ENCODE data around the gene LDLR.
A peak's percentile ranks its signal among the peaks of the same experiment; 100 is the strongest.

Gene LDLR

DNA sequence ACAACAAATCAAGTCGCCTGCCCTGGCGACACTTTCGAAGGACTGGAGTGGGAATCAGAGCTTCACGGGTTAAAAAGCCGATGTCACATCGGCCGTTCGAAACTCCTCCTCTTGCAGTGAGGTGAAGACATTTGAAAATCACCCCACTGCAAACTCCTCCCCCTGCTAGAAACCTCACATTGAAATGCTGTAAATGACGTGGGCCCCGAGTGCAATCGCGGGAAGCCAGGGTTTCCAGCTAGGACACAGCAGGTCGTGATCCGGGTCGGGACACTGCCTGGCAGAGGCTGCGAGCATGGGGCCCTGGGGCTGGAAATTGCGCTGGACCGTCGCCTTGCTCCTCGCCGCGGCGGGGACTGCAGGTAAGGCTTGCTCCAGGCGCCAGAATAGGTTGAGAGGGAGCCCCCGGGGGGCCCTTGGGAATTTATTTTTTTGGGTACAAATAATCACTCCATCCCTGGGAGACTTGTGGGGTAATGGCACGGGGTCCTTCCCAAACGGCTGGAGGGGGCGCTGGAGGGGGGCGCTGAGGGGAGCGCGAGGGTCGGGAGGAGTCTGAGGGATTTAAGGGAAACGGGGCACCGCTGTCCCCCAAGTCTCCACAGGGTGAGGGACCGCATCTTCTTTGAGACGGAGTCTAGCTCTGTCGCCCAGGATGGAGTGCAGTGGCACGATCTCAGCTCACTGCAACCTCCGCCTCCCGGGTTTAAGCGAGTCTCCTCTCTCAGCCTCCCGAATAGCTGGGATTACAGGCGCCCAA is at the start of gene LDLR:
TSS of gene LDLR (plus strand) at position 210 of the 760 bp plus-strand sequence. CDS start at position 296, 86 bp downstream.
- DNase-seq (ENCODE audit: low spot score): peak; percentile 88

DNA sequence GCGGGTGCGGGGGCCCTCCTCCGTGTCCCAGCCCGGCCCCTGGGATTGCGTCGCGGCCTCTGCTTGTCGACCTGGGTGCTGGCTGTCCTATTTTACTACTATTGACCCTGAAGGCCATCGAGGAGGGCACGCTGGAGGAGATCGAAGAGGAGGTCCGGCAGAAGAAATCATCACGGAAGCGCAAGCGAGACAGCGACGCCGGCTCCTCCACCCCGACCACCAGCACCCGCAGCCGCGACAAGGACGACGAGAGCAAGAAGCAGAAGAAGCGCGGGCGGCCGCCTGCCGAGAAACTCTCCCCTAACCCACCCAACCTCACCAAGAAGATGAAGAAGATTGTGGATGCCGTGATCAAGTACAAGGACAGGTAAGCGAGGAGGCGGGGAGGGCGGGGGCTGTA is 48.1 kb upstream of the LDLR start:
- no peak for DNase-seq (ENCODE audit: low spot score)

DNA sequence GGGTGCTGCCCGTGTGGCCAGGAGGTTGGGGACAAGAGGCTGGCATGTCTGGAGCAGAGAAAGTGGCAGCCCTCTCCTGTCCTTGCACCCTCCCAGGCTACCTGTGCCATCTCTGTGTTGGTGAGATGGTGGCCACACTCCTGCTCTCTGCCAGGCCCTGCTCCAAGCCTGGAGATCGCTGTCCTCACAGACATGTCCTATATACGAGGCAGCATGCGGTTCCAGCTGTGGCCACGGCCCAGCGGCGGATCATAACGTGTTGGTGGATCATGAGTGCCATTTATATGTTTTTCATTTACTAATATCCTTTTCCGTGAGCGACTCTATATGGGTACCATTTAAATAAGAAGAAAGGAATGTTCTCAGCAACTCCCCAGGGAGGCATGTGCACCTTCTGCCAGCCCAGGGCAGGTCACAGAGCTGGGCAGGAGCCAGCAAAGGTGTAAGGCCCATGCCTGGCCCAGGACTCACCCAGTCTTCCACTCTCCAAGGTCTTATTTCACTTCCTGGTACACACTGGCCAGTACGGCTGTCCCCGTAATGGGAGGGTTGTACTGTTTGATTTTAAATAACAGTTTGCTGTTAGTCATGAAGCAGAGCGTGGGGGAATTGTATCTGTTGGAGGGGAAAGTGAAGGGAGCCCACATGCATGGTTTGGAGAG is 47.2 kb upstream of the LDLR start:
- DNase-seq (ENCODE audit: low spot score): no peak

DNA sequence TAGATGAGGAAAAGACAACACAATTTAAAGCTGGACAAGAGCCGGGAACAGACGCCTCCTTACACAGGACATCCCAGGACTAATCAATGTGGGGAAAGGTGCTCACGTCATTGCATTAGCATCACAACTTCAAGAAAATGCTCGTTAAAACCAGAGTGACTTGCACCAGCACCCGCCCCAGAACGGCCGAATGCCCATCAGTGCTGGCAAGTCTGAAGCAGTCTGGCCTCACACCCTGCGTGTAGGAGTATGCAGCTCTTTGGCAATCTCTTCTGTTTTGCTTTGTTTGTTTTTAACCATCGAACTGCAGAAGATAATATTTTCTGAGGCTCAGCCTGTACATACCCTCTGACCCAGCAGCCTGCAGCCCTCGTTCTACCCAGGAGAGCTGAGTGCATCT is 44.8 kb upstream of the LDLR start:
- DNase-seq (ENCODE audit: low spot score): no peak

DNA sequence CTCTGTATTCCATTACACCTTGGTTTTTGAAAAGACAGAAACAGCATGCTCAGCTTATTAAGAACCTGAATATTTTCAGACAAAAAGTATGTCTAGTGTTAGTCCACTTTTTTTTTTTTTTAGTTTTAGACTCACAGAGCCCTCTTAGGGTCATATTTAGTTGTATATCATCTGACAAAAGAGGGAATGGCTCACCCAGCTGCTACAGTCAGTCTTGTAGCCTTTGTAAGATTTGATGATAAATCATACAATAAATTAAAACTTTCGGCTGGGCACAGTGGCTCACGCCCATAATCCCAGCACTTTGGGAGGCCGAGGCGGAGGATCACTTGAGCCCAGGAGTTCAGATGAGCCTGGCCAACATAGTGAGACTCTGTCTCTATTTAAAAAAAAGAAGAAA is 43.7 kb upstream of the LDLR start:
- no peak for DNase-seq (ENCODE audit: low spot score)

DNA sequence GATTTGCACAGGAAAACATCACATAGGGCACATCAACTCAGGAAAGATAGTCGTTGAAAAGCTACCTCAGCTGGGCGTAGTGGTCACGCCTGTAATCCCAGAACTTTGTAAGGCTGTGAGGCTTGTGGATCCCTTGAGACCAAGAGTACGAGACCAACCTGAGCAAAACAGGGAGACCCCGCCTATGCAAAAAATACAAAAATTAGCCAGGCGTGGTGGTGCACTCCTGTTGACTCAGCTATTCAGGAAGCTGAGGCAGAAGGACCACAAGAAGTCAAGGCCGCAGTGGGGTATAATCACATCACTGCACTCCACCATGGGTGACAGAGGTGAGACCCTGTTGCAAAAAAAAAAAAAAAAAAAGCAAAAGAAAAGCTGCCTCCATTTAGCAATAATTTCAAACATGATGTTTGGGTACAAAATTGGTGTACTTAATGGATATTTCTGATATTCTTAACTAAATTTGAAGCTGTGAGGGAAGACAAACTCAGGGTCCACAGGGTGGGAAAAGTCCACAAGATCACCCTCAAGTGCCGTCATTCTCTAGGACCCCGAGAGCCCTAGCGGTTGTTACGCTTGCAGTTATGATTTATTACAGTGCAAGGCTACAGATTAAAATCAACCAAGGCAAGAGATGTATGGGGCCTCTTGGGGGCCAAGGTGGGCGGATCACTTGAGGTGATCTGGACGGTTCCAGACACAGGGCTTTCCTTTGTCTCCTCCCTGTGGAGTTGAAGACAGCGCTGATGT is 42.5 kb upstream of the LDLR start:
- no peak for DNase-seq (ENCODE audit: low spot score)

DNA sequence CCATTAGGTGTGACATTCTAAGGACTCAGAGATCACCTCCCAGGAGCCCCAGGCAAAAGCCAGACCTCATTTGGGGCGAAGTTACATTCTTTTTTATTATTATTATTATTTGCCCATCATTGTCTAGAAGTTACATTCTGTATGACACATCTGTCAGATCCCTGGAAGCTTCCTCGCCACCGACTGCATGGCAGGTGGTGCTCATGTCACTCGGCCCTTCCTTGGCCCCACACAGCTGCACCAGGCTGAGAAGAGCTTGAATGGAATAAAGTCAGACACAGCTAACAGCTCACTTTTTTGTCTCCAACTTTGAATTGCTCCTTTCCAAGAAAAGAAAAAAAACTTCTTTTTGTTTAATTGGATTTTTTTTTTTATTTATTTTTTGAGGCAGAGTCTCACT is 41.4 kb upstream of the LDLR start:
- no peak for DNase-seq (ENCODE audit: low spot score)

DNA sequence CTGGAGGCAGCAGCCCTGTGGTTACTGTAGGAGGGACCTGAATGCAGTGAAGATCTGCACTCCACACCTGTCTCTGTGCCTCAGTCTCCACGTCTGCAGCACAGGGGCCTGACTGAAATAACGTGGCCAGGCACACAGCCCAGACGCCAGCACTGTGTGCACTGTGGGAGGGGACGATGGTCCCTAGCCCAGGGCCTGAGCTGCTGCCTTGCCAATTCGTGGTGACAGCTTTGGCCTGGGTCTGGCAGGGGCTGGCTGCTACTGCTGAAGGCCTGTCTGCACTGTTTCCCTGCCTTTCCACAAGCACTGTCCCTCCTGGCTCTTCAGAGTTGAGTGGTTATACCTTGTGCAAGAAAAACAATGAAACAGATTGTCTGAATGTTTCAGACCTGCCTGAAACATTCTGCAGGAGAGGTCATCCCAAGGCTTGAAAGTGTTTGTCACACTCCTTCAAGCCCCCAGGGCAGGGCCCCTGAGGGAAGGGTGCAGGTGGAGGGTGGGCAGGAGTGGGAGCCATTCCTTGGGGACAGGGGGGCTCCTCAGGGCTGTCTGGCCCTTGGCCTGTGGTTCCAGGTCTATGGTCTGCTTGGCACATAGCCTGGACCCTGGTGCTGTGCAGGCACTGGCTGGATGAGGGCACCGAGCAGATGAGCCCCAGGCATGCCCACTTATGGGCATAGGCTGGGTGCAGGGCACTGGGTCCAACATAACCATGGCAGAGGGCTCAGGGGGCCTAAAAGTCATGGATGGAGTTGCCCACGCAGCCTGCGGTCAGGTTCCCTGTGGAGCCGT is 38.7 kb upstream of the LDLR start:
- no peak for DNase-seq (ENCODE audit: low spot score)

DNA sequence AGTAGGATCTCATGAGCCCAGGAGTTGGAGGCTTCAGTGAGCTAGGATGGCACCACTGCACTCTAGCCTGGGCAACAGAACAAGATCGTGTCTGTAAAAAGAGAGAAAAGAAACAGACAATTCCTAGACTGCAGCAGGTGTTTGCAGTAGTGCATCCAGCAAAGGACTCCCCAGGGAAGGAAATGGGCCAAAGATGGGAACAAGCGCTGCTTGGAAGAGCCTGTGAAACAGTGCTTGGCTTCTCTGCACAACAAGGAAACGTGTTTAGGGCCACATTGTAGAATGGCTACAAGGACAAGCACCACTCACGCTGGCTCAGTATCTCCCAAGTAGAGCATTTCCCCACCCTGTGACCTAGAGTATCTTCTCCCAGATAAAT is 35.5 kb upstream of the LDLR start:
- DNase-seq (ENCODE audit: low spot score): no peak

DNA sequence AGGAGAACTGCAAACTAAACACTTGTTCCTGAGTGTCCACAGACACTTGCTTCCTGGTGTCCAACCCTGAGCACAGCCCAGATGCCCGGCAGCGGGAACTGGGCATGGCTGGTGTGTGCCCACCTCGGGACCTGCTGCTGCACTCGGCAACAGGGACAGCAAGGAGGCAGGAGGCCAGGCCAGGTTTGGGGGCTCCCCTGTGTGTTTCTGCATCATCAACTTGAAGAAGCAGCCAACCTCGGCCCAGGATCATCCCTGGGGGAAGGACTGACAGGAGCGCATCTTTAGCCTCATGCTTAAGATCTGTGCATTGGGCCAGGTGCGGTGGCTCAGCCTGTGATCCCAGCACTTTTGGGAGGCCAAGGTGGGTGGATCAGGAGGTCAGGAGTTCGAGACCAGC is 35.1 kb upstream of the LDLR start:
- no peak for DNase-seq (ENCODE audit: low spot score)

DNA sequence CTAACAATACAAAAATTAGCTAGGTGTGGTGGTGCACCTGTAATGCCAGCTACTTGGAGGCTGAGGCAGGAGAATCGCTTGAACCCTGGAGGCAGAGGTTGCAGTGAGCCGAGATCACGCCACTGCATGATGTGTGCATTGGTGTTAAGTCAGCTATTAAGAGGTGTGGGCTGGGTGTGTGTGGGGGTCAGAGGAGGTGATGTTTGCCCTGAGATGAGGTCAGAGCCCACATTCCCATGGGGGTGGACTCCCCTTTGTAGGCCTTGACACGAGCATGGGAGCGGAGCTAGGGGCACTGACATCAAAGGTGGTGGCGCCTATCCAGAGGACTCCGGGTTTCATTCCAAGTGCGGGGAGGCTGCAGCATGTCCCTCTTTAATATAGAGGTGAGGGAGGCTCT is 34.6 kb upstream of the LDLR start:
- no peak for DNase-seq (ENCODE audit: low spot score)

DNA sequence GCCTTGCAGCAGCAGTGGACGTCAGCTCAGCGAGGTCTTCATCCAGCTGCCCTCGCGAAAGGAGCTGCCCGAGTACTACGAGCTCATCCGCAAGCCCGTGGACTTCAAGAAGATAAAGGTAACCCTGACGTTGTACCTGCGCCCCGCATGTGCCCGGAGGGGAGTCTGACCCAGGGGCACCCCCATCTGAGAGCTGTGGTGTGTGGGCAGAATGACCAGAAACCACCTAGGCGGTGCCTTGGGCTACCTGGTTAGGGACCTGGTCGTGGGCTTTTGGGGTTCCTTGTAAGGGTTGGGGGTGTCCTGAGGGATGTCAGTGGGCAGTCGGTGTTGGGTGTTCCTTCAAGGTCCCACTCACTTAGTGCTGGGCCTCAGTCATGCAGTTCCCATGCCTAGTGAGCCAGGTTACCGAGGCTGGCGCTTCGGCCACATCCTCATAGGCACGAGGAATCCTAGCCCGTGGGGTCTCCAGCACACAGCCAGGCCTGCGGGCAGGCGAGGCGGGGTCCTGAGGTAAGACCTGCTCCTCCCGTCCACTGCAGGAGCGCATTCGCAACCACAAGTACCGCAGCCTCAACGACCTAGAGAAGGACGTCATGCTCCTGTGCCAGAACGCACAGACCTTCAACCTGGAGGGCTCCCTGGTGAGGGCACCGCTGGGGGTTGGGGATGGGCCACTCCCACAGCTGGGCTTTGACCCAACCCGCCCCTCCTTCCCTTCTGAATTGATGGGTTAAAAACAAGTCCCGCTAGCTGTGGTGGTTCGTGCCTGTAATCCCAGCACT is 30.8 kb upstream of the LDLR start:
- no peak for DNase-seq (ENCODE audit: low spot score)

DNA sequence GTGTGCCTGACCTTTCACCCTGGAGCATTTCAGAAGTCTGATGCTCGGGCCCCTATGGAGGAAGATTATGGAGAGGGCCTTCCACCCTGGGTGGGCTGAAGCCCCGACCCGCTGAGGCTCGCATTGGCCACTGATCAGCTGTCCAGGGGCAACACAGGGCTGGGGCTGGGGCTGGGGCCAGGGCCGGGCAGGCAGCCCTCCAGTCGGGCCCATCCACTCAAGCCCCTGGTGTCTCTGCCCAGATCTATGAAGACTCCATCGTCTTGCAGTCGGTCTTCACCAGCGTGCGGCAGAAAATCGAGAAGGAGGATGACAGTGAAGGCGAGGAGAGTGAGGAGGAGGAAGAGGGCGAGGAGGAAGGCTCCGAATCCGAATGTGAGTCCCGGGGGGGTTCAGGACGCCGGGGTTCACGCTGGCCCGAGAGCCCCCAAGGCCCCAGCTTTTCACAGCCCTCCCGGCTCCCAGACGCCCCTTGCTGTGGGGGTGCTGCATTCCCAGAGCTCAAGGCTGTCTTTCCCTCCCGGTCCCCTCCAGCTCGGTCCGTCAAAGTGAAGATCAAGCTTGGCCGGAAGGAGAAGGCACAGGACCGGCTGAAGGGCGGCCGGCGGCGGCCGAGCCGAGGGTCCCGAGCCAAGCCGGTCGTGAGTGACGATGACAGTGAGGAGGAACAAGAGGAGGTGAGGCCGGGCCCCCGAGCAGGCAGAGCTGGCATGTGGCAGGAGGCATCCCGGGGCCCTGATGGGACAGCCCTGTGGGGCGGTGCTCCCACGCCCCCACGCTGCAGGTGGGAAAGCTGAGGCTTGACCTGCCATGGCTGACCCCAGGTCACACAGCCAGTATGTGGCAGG is 29.5 kb upstream of the LDLR start:
- no peak for DNase-seq (ENCODE audit: low spot score)

DNA sequence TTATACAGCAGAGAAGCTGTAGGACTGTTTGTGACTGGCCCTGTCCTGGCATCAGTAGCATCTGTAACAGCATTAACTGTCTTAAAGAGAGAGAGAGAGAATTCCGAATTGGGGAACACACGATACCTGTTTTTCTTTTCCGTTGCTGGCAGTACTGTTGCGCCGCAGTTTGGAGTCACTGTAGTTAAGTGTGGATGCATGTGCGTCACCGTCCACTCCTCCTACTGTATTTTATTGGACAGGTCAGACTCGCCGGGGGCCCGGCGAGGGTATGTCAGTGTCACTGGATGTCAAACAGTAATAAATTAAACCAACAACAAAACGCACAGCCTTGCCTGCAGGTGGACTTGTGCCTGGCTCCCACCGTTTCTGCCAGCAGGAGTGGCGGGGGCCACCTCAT is 27.3 kb upstream of the LDLR start:
- DNase-seq (ENCODE audit: low spot score): no peak

DNA sequence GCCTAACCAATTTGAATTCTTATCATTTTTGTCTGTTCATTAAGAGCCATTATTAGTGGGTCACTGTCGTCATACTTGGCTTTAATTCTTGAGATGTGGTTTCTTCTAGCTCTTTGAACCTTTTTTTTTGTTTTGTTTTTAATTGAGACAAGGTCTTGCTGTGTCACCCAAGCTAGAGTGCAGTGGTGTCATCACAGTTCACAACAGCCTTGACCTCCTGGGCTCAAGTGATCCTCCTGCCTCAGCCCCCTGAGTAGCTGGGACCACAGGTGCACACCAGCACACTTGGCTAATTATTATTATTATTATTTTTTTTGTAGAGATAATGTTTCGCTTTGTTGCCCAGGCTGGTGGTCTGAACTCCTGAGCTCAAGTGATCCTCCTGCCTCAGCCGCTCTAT is 25.8 kb upstream of the LDLR start:
- DNase-seq (ENCODE audit: low spot score): no peak

DNA sequence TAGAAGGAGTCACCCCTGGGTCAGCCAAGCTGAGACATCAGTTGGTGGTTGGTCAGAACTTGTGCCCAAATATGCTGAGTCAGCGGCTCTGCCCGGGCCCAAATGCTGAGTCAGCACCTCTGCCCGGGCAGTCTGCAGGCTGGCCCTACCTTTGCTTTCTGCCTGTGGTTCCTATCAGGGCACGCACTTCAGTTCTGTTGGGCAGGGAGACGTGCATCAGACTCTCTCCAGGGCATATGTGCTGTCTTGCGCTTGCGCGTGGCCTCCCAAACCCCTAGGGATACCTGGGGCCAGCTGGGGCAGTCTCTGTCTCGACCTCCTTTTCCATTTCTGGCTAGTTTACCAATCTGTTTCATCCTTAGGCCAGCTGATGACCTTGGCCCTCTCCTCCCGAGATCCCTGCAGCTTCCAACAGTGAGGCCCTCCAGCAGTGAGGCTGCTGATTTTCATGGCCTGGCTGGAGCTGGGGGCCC is 24.4 kb upstream of the LDLR start:
- DNase-seq (ENCODE audit: low spot score): no peak

DNA sequence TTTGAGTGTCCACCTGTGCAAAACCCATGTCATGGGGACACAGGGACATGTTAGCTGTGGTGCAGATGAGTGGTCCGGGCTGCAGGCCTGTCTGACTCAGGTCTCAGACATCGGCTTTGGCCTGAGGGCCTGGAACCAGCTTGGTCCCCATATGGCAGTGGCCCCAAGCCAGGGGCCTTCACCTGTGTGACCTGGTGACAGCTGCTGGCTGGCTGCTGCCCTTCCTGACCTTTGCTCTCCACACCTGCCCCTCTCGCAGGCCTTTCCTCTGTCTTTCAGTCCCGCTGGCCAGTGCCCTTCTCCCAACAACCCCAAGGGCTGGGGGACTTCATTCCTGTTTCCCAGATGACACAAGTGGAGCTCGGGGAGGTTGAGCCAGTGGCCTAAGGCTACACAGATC is 22.9 kb upstream of the LDLR start:
- no peak for DNase-seq (ENCODE audit: low spot score)

DNA sequence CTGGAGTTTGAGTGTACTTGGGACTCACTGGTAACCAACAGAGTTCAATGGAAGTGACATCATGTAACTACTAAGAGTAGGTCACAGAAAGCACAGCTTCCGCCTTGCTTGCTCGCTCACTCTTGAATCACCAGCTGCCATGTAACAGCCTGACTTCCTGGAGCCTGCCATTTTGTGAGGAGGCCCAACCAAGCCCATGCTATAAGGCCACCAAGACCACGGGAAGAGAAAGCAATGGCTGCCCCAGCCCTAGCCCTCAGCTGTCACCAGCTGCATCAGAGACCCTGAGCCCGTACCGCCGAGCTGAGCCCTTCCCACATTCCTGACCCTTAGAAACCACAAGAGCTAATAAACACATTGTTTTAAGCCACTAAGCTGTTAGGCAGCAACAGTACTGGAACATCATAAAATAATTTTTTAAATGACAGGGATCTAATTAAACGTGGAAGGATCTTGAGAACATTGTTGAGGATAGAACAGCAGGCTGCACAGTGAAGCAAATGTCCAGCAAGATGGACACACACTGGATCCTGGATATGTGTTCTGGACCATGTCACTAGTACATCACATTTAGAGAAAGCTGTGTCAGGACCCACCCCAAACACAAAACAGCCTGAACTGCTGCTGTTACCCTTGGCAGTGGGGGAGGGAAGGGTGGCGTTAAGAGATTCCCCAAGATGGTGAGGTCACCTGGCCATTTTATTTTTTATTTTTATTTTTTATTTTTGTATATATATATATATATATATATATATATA is 21.7 kb upstream of the LDLR start:
- no peak for DNase-seq (ENCODE audit: low spot score)

DNA sequence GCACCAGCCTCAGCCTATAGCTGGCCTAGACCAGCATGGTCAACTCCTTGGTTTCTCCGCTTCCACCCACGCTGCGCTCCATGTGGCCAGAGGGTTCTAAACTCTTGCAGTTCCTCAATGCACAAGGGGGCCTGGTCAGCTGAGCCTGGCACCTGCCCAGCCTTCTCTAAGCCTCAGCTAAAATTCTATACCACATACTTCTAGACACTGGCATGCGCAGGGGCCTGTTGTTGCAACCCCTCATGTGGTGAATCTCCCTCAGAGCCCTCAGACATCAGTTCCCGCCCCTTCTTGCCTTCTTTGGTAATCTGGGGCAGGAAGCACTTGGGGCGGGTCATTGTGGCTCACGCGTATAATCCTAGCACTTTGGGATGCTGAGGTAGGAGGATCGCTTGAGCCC is 19.7 kb upstream of the LDLR start:
- no peak for DNase-seq (ENCODE audit: low spot score)

DNA sequence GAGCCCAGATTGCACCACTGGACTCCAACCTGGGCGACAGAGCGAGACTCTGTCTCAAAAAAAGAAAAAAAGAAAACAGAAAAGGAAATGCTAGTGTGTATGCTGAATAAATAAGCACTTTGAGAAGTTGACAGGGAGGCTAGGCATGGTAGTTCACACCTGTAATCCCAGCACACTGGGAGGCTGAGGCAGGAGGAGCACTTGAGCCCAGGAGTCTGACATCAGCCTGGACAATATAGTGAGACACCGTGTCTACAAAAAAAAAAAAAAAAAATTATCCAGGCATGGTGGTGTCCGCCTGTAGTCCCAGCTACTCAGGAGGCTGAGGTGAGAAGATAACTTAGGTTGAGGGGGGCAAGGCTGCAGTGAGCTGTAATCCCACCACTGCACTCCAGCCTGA is 19.1 kb upstream of the LDLR start:
- DNase-seq (ENCODE audit: low spot score): no peak

Data from CD4-positive, alpha-beta T cell treated with Interleukin-2 at 100 ng/mL for 4 hours (primary cell).